ENCODE data around the gene CCDC137.

DNA sequence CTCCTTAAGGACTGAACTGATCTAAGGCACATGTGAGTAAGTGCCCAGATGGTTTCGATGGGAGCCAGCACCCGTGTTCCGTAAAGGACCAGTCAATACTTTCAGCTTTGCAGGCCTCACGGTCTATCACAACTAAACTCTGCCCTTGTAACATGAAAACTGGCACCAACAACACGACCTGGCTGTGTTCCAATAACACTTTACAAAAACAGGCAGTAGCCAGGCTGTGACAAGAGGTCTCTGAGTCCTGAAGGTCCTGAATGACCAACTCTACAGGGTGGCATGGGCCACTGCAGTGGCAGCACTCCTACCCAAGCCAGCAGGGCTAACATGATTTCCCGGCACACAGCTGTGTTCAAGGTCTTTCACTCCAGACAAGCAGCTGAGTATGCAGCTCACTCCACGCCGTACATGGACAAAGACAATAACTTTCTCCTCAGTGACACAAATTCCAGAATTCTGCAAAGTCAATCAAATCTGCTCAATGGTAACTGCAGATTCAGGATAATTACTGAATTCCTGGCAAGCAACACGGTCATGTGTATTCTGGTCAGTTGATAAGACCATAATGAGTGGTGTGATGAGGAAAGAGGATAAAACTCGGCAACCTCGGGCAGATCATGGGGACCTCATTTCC is 44.9 kb upstream of the CCDC137 start:
- TF ChIP-seq, protein P1, sequence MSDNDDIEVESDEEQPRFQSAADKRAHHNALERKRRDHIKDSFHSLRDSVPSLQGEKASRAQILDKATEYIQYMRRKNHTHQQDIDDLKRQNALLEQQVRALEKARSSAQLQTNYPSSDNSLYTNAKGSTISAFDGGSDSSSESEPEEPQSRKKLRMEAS (IDR thresholded peaks at IDR 0.05; ENCODE audit: low read depth): no peak
- TF ChIP-seq YY1 (IDR thresholded peaks at IDR 0.05; ENCODE audit: low read depth): no peak
- no peak for TF ChIP-seq RAD21 (IDR thresholded peaks at IDR 0.05; ENCODE audit: low read length)
- TF ChIP-seq FOXJ3 (CRISPR knock-in tag; IDR thresholded peaks at IDR 0.05): no peak
- TF ChIP-seq NFIC (IDR thresholded peaks at IDR 0.05; ENCODE audit: borderline replicate concordance): no peak
- TF ChIP-seq, protein P2, sequence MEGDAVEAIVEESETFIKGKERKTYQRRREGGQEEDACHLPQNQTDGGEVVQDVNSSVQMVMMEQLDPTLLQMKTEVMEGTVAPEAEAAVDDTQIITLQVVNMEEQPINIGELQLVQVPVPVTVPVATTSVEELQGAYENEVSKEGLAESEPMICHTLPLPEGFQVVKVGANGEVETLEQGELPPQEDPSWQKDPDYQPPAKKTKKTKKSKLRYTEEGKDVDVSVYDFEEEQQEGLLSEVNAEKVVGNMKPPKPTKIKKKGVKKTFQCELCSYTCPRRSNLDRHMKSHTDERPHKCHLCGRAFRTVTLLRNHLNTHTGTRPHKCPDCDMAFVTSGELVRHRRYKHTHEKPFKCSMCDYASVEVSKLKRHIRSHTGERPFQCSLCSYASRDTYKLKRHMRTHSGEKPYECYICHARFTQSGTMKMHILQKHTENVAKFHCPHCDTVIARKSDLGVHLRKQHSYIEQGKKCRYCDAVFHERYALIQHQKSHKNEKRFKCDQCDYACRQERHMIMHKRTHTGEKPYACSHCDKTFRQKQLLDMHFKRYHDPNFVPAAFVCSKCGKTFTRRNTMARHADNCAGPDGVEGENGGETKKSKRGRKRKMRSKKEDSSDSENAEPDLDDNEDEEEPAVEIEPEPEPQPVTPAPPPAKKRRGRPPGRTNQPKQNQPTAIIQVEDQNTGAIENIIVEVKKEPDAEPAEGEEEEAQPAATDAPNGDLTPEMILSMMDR (IDR thresholded peaks at IDR 0.05): no peak
- no peak for TF ChIP-seq EP300 (IDR thresholded peaks at IDR 0.05; ENCODE audit: borderline replicate concordance in 1 of 2, low read depth in 1 of 2, low read length in 1 of 2)
- TF ChIP-seq, protein P3, sequence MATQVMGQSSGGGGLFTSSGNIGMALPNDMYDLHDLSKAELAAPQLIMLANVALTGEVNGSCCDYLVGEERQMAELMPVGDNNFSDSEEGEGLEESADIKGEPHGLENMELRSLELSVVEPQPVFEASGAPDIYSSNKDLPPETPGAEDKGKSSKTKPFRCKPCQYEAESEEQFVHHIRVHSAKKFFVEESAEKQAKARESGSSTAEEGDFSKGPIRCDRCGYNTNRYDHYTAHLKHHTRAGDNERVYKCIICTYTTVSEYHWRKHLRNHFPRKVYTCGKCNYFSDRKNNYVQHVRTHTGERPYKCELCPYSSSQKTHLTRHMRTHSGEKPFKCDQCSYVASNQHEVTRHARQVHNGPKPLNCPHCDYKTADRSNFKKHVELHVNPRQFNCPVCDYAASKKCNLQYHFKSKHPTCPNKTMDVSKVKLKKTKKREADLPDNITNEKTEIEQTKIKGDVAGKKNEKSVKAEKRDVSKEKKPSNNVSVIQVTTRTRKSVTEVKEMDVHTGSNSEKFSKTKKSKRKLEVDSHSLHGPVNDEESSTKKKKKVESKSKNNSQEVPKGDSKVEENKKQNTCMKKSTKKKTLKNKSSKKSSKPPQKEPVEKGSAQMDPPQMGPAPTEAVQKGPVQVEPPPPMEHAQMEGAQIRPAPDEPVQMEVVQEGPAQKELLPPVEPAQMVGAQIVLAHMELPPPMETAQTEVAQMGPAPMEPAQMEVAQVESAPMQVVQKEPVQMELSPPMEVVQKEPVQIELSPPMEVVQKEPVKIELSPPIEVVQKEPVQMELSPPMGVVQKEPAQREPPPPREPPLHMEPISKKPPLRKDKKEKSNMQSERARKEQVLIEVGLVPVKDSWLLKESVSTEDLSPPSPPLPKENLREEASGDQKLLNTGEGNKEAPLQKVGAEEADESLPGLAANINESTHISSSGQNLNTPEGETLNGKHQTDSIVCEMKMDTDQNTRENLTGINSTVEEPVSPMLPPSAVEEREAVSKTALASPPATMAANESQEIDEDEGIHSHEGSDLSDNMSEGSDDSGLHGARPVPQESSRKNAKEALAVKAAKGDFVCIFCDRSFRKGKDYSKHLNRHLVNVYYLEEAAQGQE (IDR thresholded peaks at IDR 0.05; ENCODE audit: low read depth, low read length): no peak
